Measurements from ENCODE around the gene PHF11. TPM values are rescaled to one million over a fixed set of nuclear protein-coding genes. Genes with fewer than 3 reads are reported as not detected.
A peak's percentile ranks its signal among the peaks of the same experiment; 100 is the strongest.

PHF11 gene
- total and polyA plus RNA-seq, 2 of the 13 experiments (the other 11 are each of a cell fraction or from before 2014, with no cell fraction given): 15.8 to 22.0 TPM

DNA sequence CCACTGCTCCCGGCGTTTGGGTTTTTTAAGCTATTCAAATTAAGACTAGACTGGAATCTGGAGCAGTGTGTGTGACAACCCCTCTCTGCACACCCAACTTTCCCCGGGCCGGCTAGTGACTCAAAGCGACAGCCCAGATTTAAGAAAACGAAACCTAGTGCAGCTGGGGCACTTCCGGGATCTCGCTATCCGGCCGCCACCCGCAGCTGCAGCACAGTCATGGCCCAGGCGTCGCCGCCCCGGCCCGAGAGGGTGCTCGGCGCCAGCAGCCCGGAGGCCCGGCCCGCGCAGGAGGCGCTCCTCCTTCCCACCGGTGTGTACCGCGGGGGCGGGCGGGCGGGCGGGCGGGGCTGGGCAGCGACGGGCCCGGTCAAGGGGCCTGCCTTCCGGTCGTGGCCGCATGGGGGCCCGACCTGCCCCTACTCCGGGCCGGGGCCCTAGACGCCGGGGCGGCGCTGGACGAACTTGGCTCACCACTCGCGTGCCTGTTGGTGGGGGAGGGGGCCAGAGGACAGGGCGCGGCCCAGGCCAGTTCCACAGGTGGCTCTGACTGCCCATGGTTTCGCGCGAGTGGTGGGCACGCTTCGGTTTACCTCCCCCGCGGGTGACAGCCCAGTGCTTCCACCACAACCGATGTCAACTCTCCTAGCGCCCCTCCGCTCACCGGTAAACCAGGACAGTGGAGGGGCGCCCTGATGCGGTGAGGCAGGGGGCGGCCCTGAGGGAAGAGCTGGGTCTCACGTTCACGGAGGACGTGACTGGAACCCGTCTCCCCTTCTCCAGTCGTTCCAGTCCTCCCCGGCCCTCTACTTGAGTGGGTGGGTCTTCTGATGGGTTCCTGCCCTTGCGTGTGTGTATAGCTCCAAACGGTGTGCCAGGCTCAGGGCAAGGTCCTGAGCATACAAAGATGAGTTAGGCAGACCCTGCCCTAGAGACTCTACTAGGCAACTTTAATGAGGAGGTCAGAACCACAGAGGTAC lies at the start of gene PHF11 (continued):
- no peak for TF ChIP-seq NFRKB (IDR thresholded peaks at IDR 0.05)
- TF ChIP-seq ZNF709 (CRISPR knock-in tag; IDR thresholded peaks at IDR 0.05): no peak
- 0 out of 2 replicates have a peak, but pooled peaks have one; percentile 49 for TF ChIP-seq ZNF333 (CRISPR knock-in tag; IDR thresholded peaks at IDR 0.05; ENCODE audit: borderline replicate concordance)
- TF ChIP-seq RORA (CRISPR knock-in tag; IDR thresholded peaks at IDR 0.05): no peak
- TF ChIP-seq PRMT3 (CRISPR knock-in tag; IDR thresholded peaks at IDR 0.05; ENCODE audit: borderline replicate concordance, low read depth): no peak
- no peak for TF ChIP-seq SRSF9 (IDR thresholded peaks at IDR 0.05; ENCODE audit: borderline replicate concordance, insufficient read depth, low read depth, low read length, poor library complexity, severe bottlenecking)
- no peak for TF ChIP-seq ZNF510 (CRISPR knock-in tag; IDR thresholded peaks at IDR 0.05; ENCODE audit: low read depth)
- no peak for TF ChIP-seq EZH2 (conservative IDR thresholded peaks at IDR 0.05; ENCODE audit: low read depth, low read length)
- no peak for TF ChIP-seq MEF2D (CRISPR knock-in tag; IDR thresholded peaks at IDR 0.05)
- TF ChIP-seq, protein P1, sequence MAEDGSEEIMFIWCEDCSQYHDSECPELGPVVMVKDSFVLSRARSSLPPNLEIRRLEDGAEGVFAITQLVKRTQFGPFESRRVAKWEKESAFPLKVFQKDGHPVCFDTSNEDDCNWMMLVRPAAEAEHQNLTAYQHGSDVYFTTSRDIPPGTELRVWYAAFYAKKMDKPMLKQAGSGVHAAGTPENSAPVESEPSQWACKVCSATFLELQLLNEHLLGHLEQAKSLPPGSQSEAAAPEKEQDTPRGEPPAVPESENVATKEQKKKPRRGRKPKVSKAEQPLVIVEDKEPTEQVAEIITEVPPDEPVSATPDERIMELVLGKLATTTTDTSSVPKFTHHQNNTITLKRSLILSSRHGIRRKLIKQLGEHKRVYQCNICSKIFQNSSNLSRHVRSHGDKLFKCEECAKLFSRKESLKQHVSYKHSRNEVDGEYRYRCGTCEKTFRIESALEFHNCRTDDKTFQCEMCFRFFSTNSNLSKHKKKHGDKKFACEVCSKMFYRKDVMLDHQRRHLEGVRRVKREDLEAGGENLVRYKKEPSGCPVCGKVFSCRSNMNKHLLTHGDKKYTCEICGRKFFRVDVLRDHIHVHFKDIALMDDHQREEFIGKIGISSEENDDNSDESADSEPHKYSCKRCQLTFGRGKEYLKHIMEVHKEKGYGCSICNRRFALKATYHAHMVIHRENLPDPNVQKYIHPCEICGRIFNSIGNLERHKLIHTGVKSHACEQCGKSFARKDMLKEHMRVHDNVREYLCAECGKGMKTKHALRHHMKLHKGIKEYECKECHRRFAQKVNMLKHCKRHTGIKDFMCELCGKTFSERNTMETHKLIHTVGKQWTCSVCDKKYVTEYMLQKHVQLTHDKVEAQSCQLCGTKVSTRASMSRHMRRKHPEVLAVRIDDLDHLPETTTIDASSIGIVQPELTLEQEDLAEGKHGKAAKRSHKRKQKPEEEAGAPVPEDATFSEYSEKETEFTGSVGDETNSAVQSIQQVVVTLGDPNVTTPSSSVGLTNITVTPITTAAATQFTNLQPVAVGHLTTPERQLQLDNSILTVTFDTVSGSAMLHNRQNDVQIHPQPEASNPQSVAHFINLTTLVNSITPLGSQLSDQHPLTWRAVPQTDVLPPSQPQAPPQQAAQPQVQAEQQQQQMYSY (CRISPR knock-in tag; IDR thresholded peaks at IDR 0.05): no peak
- TF ChIP-seq SMARCE1 (IDR thresholded peaks at IDR 0.05; ENCODE audit: borderline replicate concordance): no peak
- no peak; the same call in 1 of the 2 replicates for TF ChIP-seq RELA (CRISPR knock-in tag; IDR thresholded peaks at IDR 0.05)
- TF ChIP-seq ZNF234 (CRISPR knock-in tag; conservative IDR thresholded peaks at IDR 0.05): no peak
- TF ChIP-seq, protein P2, sequence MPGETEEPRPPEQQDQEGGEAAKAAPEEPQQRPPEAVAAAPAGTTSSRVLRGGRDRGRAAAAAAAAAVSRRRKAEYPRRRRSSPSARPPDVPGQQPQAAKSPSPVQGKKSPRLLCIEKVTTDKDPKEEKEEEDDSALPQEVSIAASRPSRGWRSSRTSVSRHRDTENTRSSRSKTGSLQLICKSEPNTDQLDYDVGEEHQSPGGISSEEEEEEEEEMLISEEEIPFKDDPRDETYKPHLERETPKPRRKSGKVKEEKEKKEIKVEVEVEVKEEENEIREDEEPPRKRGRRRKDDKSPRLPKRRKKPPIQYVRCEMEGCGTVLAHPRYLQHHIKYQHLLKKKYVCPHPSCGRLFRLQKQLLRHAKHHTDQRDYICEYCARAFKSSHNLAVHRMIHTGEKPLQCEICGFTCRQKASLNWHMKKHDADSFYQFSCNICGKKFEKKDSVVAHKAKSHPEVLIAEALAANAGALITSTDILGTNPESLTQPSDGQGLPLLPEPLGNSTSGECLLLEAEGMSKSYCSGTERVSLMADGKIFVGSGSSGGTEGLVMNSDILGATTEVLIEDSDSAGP (CRISPR knock-in tag; IDR thresholded peaks at IDR 0.05; ENCODE audit: borderline replicate concordance): peak; percentile 18
- TF ChIP-seq SIN3B (IDR thresholded peaks at IDR 0.05; ENCODE audit: low read length): no peak
- TF ChIP-seq FOXK1 (CRISPR knock-in tag; IDR thresholded peaks at IDR 0.05; ENCODE audit: borderline replicate concordance, low read depth): no peak
- no peak for TF ChIP-seq RBM39 (IDR thresholded peaks at IDR 0.05; ENCODE audit: low read depth, low read length, poor library complexity, severe bottlenecking)
- TF ChIP-seq ZNF678 (CRISPR knock-in tag; IDR thresholded peaks at IDR 0.05): no peak
- TF ChIP-seq RNF2 (conservative IDR thresholded peaks at IDR 0.05; ENCODE audit: low read depth): no peak
- TF ChIP-seq JUN (CRISPR knock-in tag; IDR thresholded peaks at IDR 0.05): no peak
- TF ChIP-seq BRD4 (CRISPR knock-in tag; IDR thresholded peaks at IDR 0.05): peak; percentile 66; the same call in 1 of the 2 replicates
- no peak for TF ChIP-seq SNAI1 (CRISPR knock-in tag; IDR thresholded peaks at IDR 0.05; ENCODE audit: borderline replicate concordance)
- TF ChIP-seq, protein P3, sequence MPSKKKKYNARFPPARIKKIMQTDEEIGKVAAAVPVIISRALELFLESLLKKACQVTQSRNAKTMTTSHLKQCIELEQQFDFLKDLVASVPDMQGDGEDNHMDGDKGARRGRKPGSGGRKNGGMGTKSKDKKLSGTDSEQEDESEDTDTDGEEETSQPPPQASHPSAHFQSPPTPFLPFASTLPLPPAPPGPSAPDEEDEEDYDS (CRISPR knock-in tag; IDR thresholded peaks at IDR 0.05): no peak

All from HepG2 (cell line).